Endothelial cell of umbilical vein (primary cell): ENCODE measurements around the gene GOLGA3. TPM values are rescaled to one million over a fixed set of nuclear protein-coding genes. Genes with fewer than 3 reads are reported as not detected.

Experiments used
- BruUV-seq: library from RNA; stranded (reverse); fragments of 400-500 nt; replicated peaks from 2 replicates; lab custom pipeline; 2021; lab: Mats Ljungman, UMichigan
- CTCF ChIA-PET: fragments of 300-600, 350-600 bp; sonication (Branson Sonifier 250); formaldehyde crosslinking; loops from one replicate; lab custom pipeline; 2021; ENCODE audit warnings: antibody characterized with exemption, inconsistent platforms; lab: Charles Lee
- POLR2A ChIA-PET: fragments of 300-600, 350-600 bp; sonication (Branson Sonifier 250); formaldehyde crosslinking; loops from one replicate; lab custom pipeline; 2021; ENCODE audit warnings: antibody characterized with exemption, inconsistent platforms; lab: Charles Lee
- DNase-seq: peaks from one replicate; pipeline ENCODE4 v3.0.0-alpha.2; 2011; ENCODE audit warnings: low read depth, low spot score
- FAIRE-seq: peaks from 2 replicates; lab custom pipeline; 2011; peaks lifted over from hg19 to GRCh38; lab: Jason Lieb, UNC
- H2AFZ ChIP-seq: 2 replicates; pipeline ENCODE4 v1.6.0; 2012; ENCODE audit warnings: low read depth, low read length, control low read depth, inconsistent platforms
- H3K27ac ChIP-seq: 2 replicates; pipeline ENCODE4 v1.5.1; 2011; ENCODE audit warnings: low read depth, mild to moderate bottlenecking, control low read depth, low read length, moderate library complexity; ENCODE audit not compliant: insufficient read depth
- H3K27me3 ChIP-seq, 2 experiments: 2 replicates each; pipeline versions ENCODE4 v1.6.0 to v1.6.1; 2011; ENCODE audit warnings: low read length in 2 of 2, mixed read lengths in 1 of 2; ENCODE audit not compliant: control insufficient read depth in 2 of 2, insufficient read depth in 2 of 2
- H3K36me3 ChIP-seq, 2 experiments: 2 replicates in 1 of 2; 3 replicates in 1 of 2; pipeline ENCODE4 v1.5.1; 2011; ENCODE audit warnings: low read length in 2 of 2, mild to moderate bottlenecking in 1 of 2, moderate library complexity in 1 of 2; ENCODE audit not compliant: control insufficient read depth in 2 of 2, insufficient read depth in 2 of 2; ENCODE audit errors: extremely low read depth in 1 of 2
- H3K4me1 ChIP-seq: 3 replicates; pipeline ENCODE4 v1.5.1; 2011; ENCODE audit warnings: mild to moderate bottlenecking, low read length; ENCODE audit not compliant: control insufficient read depth, insufficient read depth; ENCODE audit errors: extremely low read depth
- H3K4me2 ChIP-seq: 2 replicates; pipeline ENCODE4 v1.6.1; 2011; ENCODE audit warnings: low read length, control low read depth, mixed read lengths; ENCODE audit not compliant: insufficient read depth
- H3K4me3 ChIP-seq, 3 experiments: fragments of 200-600 bp in 1 of 3; sonication (generic), shearing (Covaris generic) in 1 of 3; replicated peaks in 1 of 3; 2 replicates each; pipeline ENCODE4 v1.5.1; 2011 to 2016; ENCODE audit warnings: control low read depth in 3 of 3, low read length in 3 of 3, mild to moderate bottlenecking in 2 of 3, inconsistent platforms in 1 of 3, low read depth in 1 of 3, moderate library complexity in 1 of 3; ENCODE audit not compliant: insufficient read depth in 1 of 3
- H3K79me2 ChIP-seq: 2 replicates; pipeline ENCODE4 v1.6.0; 2012; ENCODE audit warnings: low read length, inconsistent platforms; ENCODE audit not compliant: control insufficient read depth, insufficient read depth
- H3K9ac ChIP-seq: replicated peaks from 2 replicates; pipeline ENCODE3; 2011; ENCODE audit warnings: low read length, control low read depth; ENCODE audit not compliant: insufficient read depth; ENCODE audit errors: extremely low read depth
- H3K9me1 ChIP-seq: replicated peaks from 3 replicates; pipeline ENCODE4 v1.6.0; 2011; ENCODE audit warnings: mild to moderate bottlenecking, low read length; ENCODE audit not compliant: control insufficient read depth, insufficient read depth; ENCODE audit errors: extremely low read depth
- H3K9me3 ChIP-seq: replicated peaks from 2 replicates; pipeline ENCODE4 v1.5.1; 2012; ENCODE audit warnings: low read length, inconsistent platforms; ENCODE audit not compliant: control insufficient read depth, insufficient read depth
- H4K20me1 ChIP-seq: replicated peaks from 2 replicates; pipeline ENCODE3; 2011; ENCODE audit warnings: mild to moderate bottlenecking, low read length; ENCODE audit not compliant: control insufficient read depth, insufficient read depth; ENCODE audit errors: extremely low read depth
- MYC ChIP-seq: IDR thresholded peaks from one replicate; pipeline ENCODE4 v1.6.1; 2011; ENCODE audit warnings: mild to moderate bottlenecking, low read depth, low read length
- POLR2A ChIP-seq: IDR thresholded peaks from 2 replicates; pipeline ENCODE4 v1.6.1; 2012; ENCODE audit warnings: low read depth, mild to moderate bottlenecking, control low read depth, low read length
- POLR2AphosphoS5 ChIP-seq: IDR thresholded peaks from 2 replicates; pipeline ENCODE4 v1.6.1; 2012; ENCODE audit warnings: low read depth, mild to moderate bottlenecking, control low read depth, low read length, moderate library complexity; ENCODE audit not compliant: insufficient read depth
- dilution Hi-C: fragments of 300-500 bp; cut with MboI; formaldehyde crosslinking; loops from one replicate; pipeline ENCODE4 v1.15.0; 2019; ENCODE audit warnings: low sequenced_read_pairs; ENCODE audit not compliant: extremely low pct_ligation_motif_present
- intact Hi-C: fragments of 100-400 bp; cut with micrococcal nuclease; formaldehyde crosslinking; loops from one replicate; pipeline ENCODE4 v1.10.0; 2022
- polyA plus RNA-seq, 4 experiments: library from polyadenylated mRNA; depleted of rRNA in 3 of 4; stranded (reverse) in 3 of 4; unstranded in 1 of 4; fragments of >200 nt; gene quantifications; 2 replicates each; pipeline versions ENCODE4 v1.2.1 to v1.2.3, GENCODE V29; 2011 to 2012; ENCODE audit warnings: missing spikeins in 1 of 4
- total RNA-seq: library from RNA; stranded (reverse); gene quantifications from 2 replicates; pipeline ENCODE4 v1.2.3, GENCODE V29; 2021
- TF ChIP-seq, protein P1 (sequence below), 2 donors: IDR thresholded peaks; 1 replicate in 1 of 2; 2 replicates in 1 of 2; pipeline ENCODE4 v1.5.1; 2011; ENCODE audit warnings: low read length in 2 of 2, mild to moderate bottlenecking in 2 of 2, moderate library complexity in 2 of 2, control low read depth in 1 of 2, inconsistent platforms in 1 of 2, low read depth in 1 of 2; ENCODE audit not compliant: insufficient read depth in 1 of 2; ENCODE audit errors: extremely low read depth in 1 of 2

Gene GOLGA3
- total and polyA plus RNA-seq, 2 donors (not counting 3 experiments of a cell fraction or from before 2014, with no cell fraction given), result 18.4 to 86.0 TPM

GRCh38 chr12:132761921-132762583 lies 66.6 kb downstream of the GOLGA3 start:
- Histone ChIP-seq H2AFZ (peak overlapping the region; percentile 92), H3K4me3 (peak overlapping the region; percentile 61 to 81 (median 71)), H3K27ac (peak overlapping the region; percentile 75), H3K36me3 (peaks cover 2 to 6% of the 10 kb centered on the region in 2 experiments), H3K79me2 (peaks cover 44% of the 10 kb centered on the region), H3K9me1 (no peaks in the 10 kb centered on the region), H3K9me3 (no peaks in the 10 kb centered on the region), H4K20me1 (peaks cover 8% of the 10 kb centered on the region), H3K9ac (peak overlapping the region; percentile 80), H3K4me1 (peaks cover 17% of the 10 kb centered on the region), H3K4me2 (peak overlapping the region; percentile 82), H3K27me3 (no peaks in the 10 kb centered on the region)
- intact Hi-C loops (loop anchor here (1.0 to 2.0 kb wide), 3 partner anchors 51 to 75 kb away; partner anchors contain the start of genes GOLGA3, PGAM5, POLE and PXMP2), dilution Hi-C loops (no loop called here)
- POLR2A ChIA-PET, result no interaction called here
- CTCF ChIA-PET, result interaction anchor here (1.3 kb wide), 1 partner anchor 21 kb away, joined by 4 read pairs; no protein-coding TSS in a partner anchor
- peak; percentile 84 for FAIRE-seq
- TSS peak; percentile 59 for BruUV-seq
- TF ChIP-seq, protein P1, sequence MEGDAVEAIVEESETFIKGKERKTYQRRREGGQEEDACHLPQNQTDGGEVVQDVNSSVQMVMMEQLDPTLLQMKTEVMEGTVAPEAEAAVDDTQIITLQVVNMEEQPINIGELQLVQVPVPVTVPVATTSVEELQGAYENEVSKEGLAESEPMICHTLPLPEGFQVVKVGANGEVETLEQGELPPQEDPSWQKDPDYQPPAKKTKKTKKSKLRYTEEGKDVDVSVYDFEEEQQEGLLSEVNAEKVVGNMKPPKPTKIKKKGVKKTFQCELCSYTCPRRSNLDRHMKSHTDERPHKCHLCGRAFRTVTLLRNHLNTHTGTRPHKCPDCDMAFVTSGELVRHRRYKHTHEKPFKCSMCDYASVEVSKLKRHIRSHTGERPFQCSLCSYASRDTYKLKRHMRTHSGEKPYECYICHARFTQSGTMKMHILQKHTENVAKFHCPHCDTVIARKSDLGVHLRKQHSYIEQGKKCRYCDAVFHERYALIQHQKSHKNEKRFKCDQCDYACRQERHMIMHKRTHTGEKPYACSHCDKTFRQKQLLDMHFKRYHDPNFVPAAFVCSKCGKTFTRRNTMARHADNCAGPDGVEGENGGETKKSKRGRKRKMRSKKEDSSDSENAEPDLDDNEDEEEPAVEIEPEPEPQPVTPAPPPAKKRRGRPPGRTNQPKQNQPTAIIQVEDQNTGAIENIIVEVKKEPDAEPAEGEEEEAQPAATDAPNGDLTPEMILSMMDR (IDR thresholded peaks at IDR 0.05; ENCODE audit: extremely low read depth in 1 of 2, insufficient read depth in 1 of 2, low read depth in 1 of 2, low read length in 2 of 2), result peak in 1 of 2 donors; percentile 25
- no peak for TF ChIP-seq MYC
- TF ChIP-seq POLR2AphosphoS5, result peak; percentile 85
- peak; percentile 89 for TF ChIP-seq POLR2A
- peak; percentile 90 for DNase-seq
